ENCODE measurements around the gene FUZ. TPM values are rescaled to one million over a fixed set of nuclear protein-coding genes. Genes with fewer than 3 reads are reported as not detected.

Gene FUZ
- polyA plus RNA-seq, 1 donor from 2014 or later, result 35.4 TPM

DNA sequence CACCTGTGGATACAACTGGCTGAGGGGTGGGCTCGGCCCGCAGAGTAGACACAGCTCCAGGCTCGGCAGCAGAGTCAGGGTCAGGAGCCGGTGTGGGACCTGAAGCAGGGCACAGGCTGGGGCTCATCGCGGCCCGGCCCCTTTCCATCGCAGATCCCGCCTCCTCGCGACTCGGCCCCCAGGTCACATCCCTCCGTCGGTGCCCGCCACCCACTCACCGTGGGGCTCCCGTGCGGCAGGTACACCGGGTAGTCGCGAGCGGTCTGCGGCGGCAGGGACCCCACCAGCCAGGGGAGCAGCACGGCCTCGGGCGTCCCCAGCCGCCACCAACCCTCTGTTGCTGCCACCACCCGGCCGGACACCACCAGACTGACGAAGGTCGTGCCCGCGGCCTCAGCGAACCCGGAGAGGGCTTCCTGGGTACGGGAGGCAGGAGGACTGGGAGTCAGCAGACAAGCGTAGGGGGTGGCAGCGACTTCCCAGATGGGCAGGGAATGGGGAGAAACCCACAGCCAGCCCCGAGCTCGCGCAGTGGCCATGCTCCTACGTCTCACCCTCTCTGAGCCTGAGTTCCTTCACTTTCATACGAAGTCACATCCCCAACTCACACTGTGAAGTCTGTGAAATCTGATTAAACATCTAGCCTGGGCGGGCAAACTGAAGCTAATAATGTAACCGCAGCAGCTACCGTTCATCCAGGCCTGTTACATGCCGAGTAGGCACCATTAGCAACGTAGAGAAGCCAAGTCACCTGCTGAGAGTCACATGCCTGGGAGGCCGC is 3.7 kb downstream of the FUZ start:
- no peaks in the 10 kb centered on the region for H3K9me3 ChIP-seq (ENCODE audit: low read length)
- TF ChIP-seq, protein P1, sequence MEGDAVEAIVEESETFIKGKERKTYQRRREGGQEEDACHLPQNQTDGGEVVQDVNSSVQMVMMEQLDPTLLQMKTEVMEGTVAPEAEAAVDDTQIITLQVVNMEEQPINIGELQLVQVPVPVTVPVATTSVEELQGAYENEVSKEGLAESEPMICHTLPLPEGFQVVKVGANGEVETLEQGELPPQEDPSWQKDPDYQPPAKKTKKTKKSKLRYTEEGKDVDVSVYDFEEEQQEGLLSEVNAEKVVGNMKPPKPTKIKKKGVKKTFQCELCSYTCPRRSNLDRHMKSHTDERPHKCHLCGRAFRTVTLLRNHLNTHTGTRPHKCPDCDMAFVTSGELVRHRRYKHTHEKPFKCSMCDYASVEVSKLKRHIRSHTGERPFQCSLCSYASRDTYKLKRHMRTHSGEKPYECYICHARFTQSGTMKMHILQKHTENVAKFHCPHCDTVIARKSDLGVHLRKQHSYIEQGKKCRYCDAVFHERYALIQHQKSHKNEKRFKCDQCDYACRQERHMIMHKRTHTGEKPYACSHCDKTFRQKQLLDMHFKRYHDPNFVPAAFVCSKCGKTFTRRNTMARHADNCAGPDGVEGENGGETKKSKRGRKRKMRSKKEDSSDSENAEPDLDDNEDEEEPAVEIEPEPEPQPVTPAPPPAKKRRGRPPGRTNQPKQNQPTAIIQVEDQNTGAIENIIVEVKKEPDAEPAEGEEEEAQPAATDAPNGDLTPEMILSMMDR (IDR thresholded peaks at IDR 0.05; ENCODE audit: poor library complexity, severe bottlenecking), result no peak
- TF ChIP-seq POLR2AphosphoS5 (IDR thresholded peaks at IDR 0.05) (peak; percentile 9), MXI1 (conservative IDR thresholded peaks at IDR 0.05; ENCODE audit: poor library complexity, severe bottlenecking) (peak; percentile 59), RAD21 (conservative IDR thresholded peaks at IDR 0.05) (no peak), TAF1 (IDR thresholded peaks at IDR 0.05; ENCODE audit: low read depth) (no peak), SMC3 (conservative IDR thresholded peaks at IDR 0.05; ENCODE audit: poor library complexity) (no peak), EP300 (conservative IDR thresholded peaks at IDR 0.05; ENCODE audit: poor library complexity, severe bottlenecking) (no peak), EZH2 (IDR thresholded peaks at IDR 0.05; ENCODE audit: borderline replicate concordance, insufficient read depth, low read length, poor library complexity, severe bottlenecking) (no peak)
- TF ChIP-seq, protein P2, sequence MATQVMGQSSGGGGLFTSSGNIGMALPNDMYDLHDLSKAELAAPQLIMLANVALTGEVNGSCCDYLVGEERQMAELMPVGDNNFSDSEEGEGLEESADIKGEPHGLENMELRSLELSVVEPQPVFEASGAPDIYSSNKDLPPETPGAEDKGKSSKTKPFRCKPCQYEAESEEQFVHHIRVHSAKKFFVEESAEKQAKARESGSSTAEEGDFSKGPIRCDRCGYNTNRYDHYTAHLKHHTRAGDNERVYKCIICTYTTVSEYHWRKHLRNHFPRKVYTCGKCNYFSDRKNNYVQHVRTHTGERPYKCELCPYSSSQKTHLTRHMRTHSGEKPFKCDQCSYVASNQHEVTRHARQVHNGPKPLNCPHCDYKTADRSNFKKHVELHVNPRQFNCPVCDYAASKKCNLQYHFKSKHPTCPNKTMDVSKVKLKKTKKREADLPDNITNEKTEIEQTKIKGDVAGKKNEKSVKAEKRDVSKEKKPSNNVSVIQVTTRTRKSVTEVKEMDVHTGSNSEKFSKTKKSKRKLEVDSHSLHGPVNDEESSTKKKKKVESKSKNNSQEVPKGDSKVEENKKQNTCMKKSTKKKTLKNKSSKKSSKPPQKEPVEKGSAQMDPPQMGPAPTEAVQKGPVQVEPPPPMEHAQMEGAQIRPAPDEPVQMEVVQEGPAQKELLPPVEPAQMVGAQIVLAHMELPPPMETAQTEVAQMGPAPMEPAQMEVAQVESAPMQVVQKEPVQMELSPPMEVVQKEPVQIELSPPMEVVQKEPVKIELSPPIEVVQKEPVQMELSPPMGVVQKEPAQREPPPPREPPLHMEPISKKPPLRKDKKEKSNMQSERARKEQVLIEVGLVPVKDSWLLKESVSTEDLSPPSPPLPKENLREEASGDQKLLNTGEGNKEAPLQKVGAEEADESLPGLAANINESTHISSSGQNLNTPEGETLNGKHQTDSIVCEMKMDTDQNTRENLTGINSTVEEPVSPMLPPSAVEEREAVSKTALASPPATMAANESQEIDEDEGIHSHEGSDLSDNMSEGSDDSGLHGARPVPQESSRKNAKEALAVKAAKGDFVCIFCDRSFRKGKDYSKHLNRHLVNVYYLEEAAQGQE (IDR thresholded peaks at IDR 0.05; ENCODE audit: borderline replicate concordance), result no peak
- H3K9ac ChIP-seq (ENCODE audit: low read length), result peak overlapping the region; percentile 62
- H3K27me3 ChIP-seq (ENCODE audit: insufficient read depth, low read depth, low read length), result no peaks in the 10 kb centered on the region
- peak overlapping the region; percentile 67 for H3K4me3 ChIP-seq (ENCODE audit: low read length)
- no peaks in the 10 kb centered on the region for H3K9me2 ChIP-seq (ENCODE audit: insufficient read depth, low read length)
- no peaks in the 10 kb centered on the region for H3K79me2 ChIP-seq (replicated peaks; ENCODE audit: insufficient read depth, low read length)
- H3F3A ChIP-seq (ENCODE audit: insufficient read depth, low read length, poor library complexity, severe bottlenecking), result no peaks in the 10 kb centered on the region
- H4K20me1 ChIP-seq (ENCODE audit: insufficient read depth), result no peaks in the 10 kb centered on the region
- H3K4me2 ChIP-seq (ENCODE audit: low read length), result peak overlapping the region; percentile 2
- H2AFZ ChIP-seq (ENCODE audit: low read depth, low read length), result peak overlapping the region; percentile 14
- H3K27ac ChIP-seq (ENCODE audit: low read length), result peak overlapping the region; percentile 64
- no peaks in the 10 kb centered on the region for H3K36me3 ChIP-seq (ENCODE audit: insufficient read depth, low read length)

DNA sequence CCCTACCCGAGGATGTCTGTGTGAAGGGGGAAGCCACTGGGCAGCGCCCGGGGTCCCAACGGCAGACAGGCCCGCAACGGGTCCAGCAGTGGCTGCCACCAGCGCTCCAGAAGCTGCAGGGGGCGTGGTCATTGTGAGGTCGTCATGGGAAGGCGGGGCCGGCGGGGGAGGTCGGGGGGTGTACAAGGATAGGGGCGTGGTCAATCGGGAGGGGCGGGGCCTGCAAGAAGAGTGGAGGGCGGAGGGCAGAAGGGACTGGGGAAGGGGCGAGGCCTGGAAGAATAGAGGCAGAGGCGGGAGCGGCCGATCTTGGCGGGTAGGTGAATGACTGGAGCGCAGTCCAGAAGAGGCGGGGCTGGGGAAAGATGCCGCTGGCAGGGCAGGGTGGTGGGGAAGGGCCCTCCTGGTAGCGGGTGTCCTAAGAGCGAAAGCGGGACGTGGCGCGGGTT is 4.4 kb downstream of the FUZ start:
- Histone ChIP-seq H3K27ac (ENCODE audit: low read length) (peak overlapping the region; percentile 64), H3F3A (ENCODE audit: insufficient read depth, low read length, poor library complexity, severe bottlenecking) (no peaks in the 10 kb centered on the region), H3K79me2 (replicated peaks; ENCODE audit: insufficient read depth, low read length) (no peaks in the 10 kb centered on the region), H3K4me3 (ENCODE audit: low read length) (peak overlapping the region; percentile 67), H3K9me3 (ENCODE audit: low read length) (no peaks in the 10 kb centered on the region), H2AFZ (ENCODE audit: low read depth, low read length) (peak overlapping the region; percentile 14), H3K27me3 (ENCODE audit: insufficient read depth, low read depth, low read length) (no peaks in the 10 kb centered on the region), H4K20me1 (ENCODE audit: insufficient read depth) (no peaks in the 10 kb centered on the region), H3K9ac (ENCODE audit: low read length) (peak overlapping the region; percentile 62), H3K4me2 (ENCODE audit: low read length) (no peak overlapping the region), H3K36me3 (ENCODE audit: insufficient read depth, low read length) (no peaks in the 10 kb centered on the region), H3K9me2 (ENCODE audit: insufficient read depth, low read length) (no peaks in the 10 kb centered on the region)
- TF ChIP-seq EP300 (conservative IDR thresholded peaks at IDR 0.05; ENCODE audit: poor library complexity, severe bottlenecking), result no peak
- no peak for TF ChIP-seq EZH2 (IDR thresholded peaks at IDR 0.05; ENCODE audit: borderline replicate concordance, insufficient read depth, low read length, poor library complexity, severe bottlenecking)
- no peak for TF ChIP-seq MXI1 (conservative IDR thresholded peaks at IDR 0.05; ENCODE audit: poor library complexity, severe bottlenecking)
- no peak for TF ChIP-seq TAF1 (IDR thresholded peaks at IDR 0.05; ENCODE audit: low read depth)
- no peak for TF ChIP-seq RAD21 (conservative IDR thresholded peaks at IDR 0.05)
- no peak for TF ChIP-seq POLR2AphosphoS5 (IDR thresholded peaks at IDR 0.05)
- TF ChIP-seq, protein P2 (IDR thresholded peaks at IDR 0.05; ENCODE audit: borderline replicate concordance), result no peak
- TF ChIP-seq, protein P1 (IDR thresholded peaks at IDR 0.05; ENCODE audit: poor library complexity, severe bottlenecking), result no peak
- no peak for TF ChIP-seq SMC3 (conservative IDR thresholded peaks at IDR 0.05; ENCODE audit: poor library complexity)

All from neural cell (in vitro differentiated cells).